ENCODE results near the gene PRKAR1A.

PRKAR1A gene

DNA sequence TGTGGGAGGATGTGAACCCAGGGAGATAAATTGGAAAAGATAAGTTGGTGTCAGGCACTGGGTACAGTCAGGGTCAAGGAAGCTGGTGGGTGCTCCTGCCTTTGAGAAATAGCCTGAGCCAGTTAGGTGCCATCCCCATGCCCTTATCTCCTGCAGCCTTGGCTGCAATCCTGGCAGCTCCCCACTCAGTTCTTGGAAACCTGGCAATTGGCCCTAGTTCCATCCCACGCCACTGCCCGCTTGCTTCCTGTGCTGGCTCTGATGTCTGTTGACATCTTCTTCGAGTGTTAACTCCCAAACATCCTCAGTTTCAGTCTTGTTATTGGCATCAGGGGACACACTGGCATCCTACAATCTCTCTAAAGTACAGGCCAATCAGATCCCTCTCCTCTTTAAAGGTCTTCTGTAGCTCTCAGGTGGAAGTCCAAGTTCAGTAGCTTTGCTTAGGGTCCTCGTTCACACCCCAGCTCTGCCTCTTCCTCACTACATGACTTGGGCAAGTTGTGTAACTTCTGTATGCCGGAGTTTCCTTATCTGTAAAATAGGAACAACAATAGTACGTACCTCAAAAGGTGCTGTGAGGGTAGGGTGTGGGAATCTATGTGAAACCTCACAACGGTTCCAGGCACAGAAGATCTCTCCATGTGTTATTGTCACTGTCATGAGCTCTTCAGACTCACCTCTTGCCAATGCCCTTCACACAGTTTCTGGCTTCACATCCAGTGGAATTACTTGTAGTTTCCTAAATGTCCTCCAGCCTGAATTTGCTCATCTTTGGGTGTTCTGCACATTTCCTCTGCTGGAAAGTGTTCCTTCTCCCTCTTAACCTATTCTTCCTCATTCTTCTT, 13.5 kb upstream of the PRKAR1A start:
- no peaks in the 10 kb centered on the region for H3K9me2 ChIP-seq (replicated peaks; ENCODE audit: insufficient read depth, low read length)
- H4K20me1 ChIP-seq (ENCODE audit: low read depth, low read length), result no peaks in the 10 kb centered on the region
- H3K4me2 ChIP-seq (ENCODE audit: low read depth, low read length, poor library complexity, severe bottlenecking), result peak overlapping the region; percentile 47
- H3K9ac ChIP-seq (ENCODE audit: low read length), result no peak overlapping the region
- TF ChIP-seq, protein P1, sequence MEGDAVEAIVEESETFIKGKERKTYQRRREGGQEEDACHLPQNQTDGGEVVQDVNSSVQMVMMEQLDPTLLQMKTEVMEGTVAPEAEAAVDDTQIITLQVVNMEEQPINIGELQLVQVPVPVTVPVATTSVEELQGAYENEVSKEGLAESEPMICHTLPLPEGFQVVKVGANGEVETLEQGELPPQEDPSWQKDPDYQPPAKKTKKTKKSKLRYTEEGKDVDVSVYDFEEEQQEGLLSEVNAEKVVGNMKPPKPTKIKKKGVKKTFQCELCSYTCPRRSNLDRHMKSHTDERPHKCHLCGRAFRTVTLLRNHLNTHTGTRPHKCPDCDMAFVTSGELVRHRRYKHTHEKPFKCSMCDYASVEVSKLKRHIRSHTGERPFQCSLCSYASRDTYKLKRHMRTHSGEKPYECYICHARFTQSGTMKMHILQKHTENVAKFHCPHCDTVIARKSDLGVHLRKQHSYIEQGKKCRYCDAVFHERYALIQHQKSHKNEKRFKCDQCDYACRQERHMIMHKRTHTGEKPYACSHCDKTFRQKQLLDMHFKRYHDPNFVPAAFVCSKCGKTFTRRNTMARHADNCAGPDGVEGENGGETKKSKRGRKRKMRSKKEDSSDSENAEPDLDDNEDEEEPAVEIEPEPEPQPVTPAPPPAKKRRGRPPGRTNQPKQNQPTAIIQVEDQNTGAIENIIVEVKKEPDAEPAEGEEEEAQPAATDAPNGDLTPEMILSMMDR (IDR thresholded peaks at IDR 0.05; ENCODE audit: insufficient read depth, low read length, poor library complexity, severe bottlenecking), result no peak
- TF ChIP-seq EZH2phosphoT487 (conservative IDR thresholded peaks at IDR 0.05; ENCODE audit: low read length), result no peak
- peak overlapping the region; percentile 22 for H2AFZ ChIP-seq (ENCODE audit: low read depth, low read length, severe bottlenecking)
- peaks cover 4% of the 10 kb centered on the region; the same call in 1 of the 2 replicates for H3F3A ChIP-seq (ENCODE audit: insufficient read depth)
- H3K27ac ChIP-seq (ENCODE audit: low read depth, low read length), result peak overlapping the region; percentile 68
- no peaks in the 10 kb centered on the region for H3K27me3 ChIP-seq (ENCODE audit: low read length)
- H3K4me3 ChIP-seq (ENCODE audit: insufficient read depth, low read length, poor library complexity, severe bottlenecking), result no peak overlapping the region
- no peaks in the 10 kb centered on the region for H3K36me3 ChIP-seq (ENCODE audit: low read length)
- H3K79me2 ChIP-seq (ENCODE audit: insufficient read depth, low read length), result no peaks in the 10 kb centered on the region
- no peaks in the 10 kb centered on the region for H3K9me3 ChIP-seq (ENCODE audit: insufficient read depth, low read length)

DNA sequence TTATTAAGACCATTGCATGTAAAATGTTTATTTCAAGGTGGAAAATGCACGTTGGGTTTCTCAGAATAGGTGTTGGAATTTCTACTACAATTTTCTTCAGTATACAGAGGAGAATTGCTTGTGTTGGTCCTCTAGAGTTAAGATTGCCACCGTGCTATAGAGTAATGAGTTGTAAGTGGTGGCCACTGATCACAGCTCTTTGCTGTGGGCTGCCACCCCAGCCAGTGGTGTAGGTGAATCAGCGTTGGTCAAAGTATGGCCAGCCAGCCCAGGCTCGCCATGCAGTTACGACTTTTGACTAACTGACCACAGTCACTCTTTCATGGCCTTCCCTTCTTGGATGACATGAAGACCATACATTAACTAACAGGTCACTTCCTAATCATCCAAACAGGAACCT, 12.6 kb upstream of the PRKAR1A start:
- H3K4me2 ChIP-seq (ENCODE audit: low read depth, low read length, poor library complexity, severe bottlenecking), result no peak overlapping the region
- no peak overlapping the region for H3K4me3 ChIP-seq (ENCODE audit: insufficient read depth, low read length, poor library complexity, severe bottlenecking)
- no peak overlapping the region for H2AFZ ChIP-seq (ENCODE audit: low read depth, low read length, severe bottlenecking)
- no peaks in the 10 kb centered on the region for H4K20me1 ChIP-seq (ENCODE audit: low read depth, low read length)
- no peaks in the 10 kb centered on the region for H3K9me2 ChIP-seq (replicated peaks; ENCODE audit: insufficient read depth, low read length)
- TF ChIP-seq EZH2phosphoT487 (conservative IDR thresholded peaks at IDR 0.05; ENCODE audit: low read length), result no peak
- TF ChIP-seq, protein P1 (IDR thresholded peaks at IDR 0.05; ENCODE audit: insufficient read depth, low read length, poor library complexity, severe bottlenecking), result no peak
- no peaks in the 10 kb centered on the region for H3K27me3 ChIP-seq (ENCODE audit: low read length)
- H3F3A ChIP-seq (ENCODE audit: insufficient read depth), result peaks cover 4% of the 10 kb centered on the region; the same call in 1 of the 2 replicates
- H3K9me3 ChIP-seq (ENCODE audit: insufficient read depth, low read length), result no peaks in the 10 kb centered on the region
- no peak overlapping the region for H3K9ac ChIP-seq (ENCODE audit: low read length)
- no peaks in the 10 kb centered on the region for H3K36me3 ChIP-seq (ENCODE audit: low read length)
- no peak overlapping the region for H3K27ac ChIP-seq (ENCODE audit: low read depth, low read length)
- H3K79me2 ChIP-seq (ENCODE audit: insufficient read depth, low read length), result no peaks in the 10 kb centered on the region

DNA sequence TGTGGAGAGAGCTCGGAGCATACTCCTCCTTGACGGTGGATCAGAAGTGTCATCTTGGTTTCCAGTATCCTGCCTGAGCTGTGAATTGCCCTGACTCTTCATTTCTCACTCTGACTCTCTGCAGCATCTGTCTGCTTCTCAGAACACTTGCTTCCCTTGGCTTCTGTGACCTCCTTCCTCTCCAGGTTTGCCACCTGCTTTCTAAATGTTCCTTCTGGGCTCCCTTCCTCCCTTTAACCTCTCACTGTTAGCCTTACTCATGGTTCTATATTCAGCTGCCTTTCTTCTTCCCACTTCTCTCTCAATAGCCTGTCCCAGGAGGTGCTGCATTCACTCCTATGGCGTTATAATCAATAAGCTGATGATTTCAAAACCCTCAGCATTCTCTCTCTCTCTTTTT, 11.2 kb upstream of the PRKAR1A start:
- Histone ChIP-seq H3K4me3 (ENCODE audit: insufficient read depth, low read length, poor library complexity, severe bottlenecking) (no peak overlapping the region), H3K79me2 (ENCODE audit: insufficient read depth, low read length) (no peaks in the 10 kb centered on the region), H3K36me3 (ENCODE audit: low read length) (no peaks in the 10 kb centered on the region), H3K27ac (ENCODE audit: low read depth, low read length) (no peak overlapping the region), H2AFZ (ENCODE audit: low read depth, low read length, severe bottlenecking) (no peak overlapping the region), H3K9ac (ENCODE audit: low read length) (no peak overlapping the region), H3F3A (ENCODE audit: insufficient read depth) (0 out of 2 replicates have a peak, but pooled peaks cover 4% of the 10 kb centered on the region), H4K20me1 (ENCODE audit: low read depth, low read length) (no peaks in the 10 kb centered on the region), H3K9me3 (ENCODE audit: insufficient read depth, low read length) (no peaks in the 10 kb centered on the region), H3K9me2 (replicated peaks; ENCODE audit: insufficient read depth, low read length) (no peaks in the 10 kb centered on the region), H3K27me3 (ENCODE audit: low read length) (no peaks in the 10 kb centered on the region), H3K4me2 (ENCODE audit: low read depth, low read length, poor library complexity, severe bottlenecking) (no peak overlapping the region)
- TF ChIP-seq, protein P1 (IDR thresholded peaks at IDR 0.05; ENCODE audit: insufficient read depth, low read length, poor library complexity, severe bottlenecking), result no peak
- TF ChIP-seq EZH2phosphoT487 (conservative IDR thresholded peaks at IDR 0.05; ENCODE audit: low read length), result no peak
